GM12864 (cell line): ENCODE data around the gene C10orf95.

Experiments used
- DNase-seq: peaks from one replicate; pipeline ENCODE4 v3.0.0-alpha.2; 2011; ENCODE audit warnings: low read depth
- H3K4me3 ChIP-seq: 2 replicates; pipeline ENCODE4 v1.5.1; 2011; ENCODE audit warnings: mild to moderate bottlenecking, low read depth, low read length, control low read depth
- CTCF ChIP-seq: IDR thresholded peaks from 2 replicates; pipeline ENCODE4 v1.5.1; 2011; ENCODE audit warnings: low read depth, mild to moderate bottlenecking, moderate library complexity, low read length, control low read depth, inconsistent platforms; ENCODE audit errors: missing control alignments

C10orf95 gene

GRCh38 chr10:102491136-102491535 lies 39.8 kb upstream of the C10orf95 start:
- no peak for DNase-seq
- TF ChIP-seq CTCF, result no peak
- H3K4me3 ChIP-seq, result no peak overlapping the region

GRCh38 chr10:102485093-102485784 lies 33.9 kb upstream of the C10orf95 start:
- DNase-seq, result no peak
- no peak for TF ChIP-seq CTCF
- no peak overlapping the region for H3K4me3 ChIP-seq

- TF ChIP-seq CTCF, result no peak
- no peak overlapping the region for H3K4me3 ChIP-seq
- no peak for DNase-seq
Measured at GRCh38 chr10:102484021-102484420, 32.7 kb upstream of the C10orf95 start.

- no peak for DNase-seq
- H3K4me3 ChIP-seq, result no peak overlapping the region
- no peak for TF ChIP-seq CTCF
Measured at GRCh38 chr10:102480396-102480795, 29.1 kb upstream of the C10orf95 start.

GRCh38 chr10:102479651-102480050 lies 28.3 kb upstream of the C10orf95 start:
- H3K4me3 ChIP-seq, result no peak overlapping the region
- no peak for DNase-seq
- no peak for TF ChIP-seq CTCF

- DNase-seq, result no peak
- TF ChIP-seq CTCF, result no peak
- no peak overlapping the region for H3K4me3 ChIP-seq
Measured at GRCh38 chr10:102476466-102477141, 25.3 kb upstream of the C10orf95 start.
